ENCODE measurements around the gene SLC25A43.

- TF ChIP-seq, protein P1, sequence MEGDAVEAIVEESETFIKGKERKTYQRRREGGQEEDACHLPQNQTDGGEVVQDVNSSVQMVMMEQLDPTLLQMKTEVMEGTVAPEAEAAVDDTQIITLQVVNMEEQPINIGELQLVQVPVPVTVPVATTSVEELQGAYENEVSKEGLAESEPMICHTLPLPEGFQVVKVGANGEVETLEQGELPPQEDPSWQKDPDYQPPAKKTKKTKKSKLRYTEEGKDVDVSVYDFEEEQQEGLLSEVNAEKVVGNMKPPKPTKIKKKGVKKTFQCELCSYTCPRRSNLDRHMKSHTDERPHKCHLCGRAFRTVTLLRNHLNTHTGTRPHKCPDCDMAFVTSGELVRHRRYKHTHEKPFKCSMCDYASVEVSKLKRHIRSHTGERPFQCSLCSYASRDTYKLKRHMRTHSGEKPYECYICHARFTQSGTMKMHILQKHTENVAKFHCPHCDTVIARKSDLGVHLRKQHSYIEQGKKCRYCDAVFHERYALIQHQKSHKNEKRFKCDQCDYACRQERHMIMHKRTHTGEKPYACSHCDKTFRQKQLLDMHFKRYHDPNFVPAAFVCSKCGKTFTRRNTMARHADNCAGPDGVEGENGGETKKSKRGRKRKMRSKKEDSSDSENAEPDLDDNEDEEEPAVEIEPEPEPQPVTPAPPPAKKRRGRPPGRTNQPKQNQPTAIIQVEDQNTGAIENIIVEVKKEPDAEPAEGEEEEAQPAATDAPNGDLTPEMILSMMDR (conservative IDR thresholded peaks at IDR 0.05; ENCODE audit: low read depth, low read length), result no peak
- TF ChIP-seq MXI1 (IDR thresholded peaks at IDR 0.05; ENCODE audit: borderline replicate concordance, low read depth, low read length), result no peak
These were observed 68.3 kb downstream of the SLC25A43 start for GRCh38 chrX:119467433-119467832.
